ENCODE results near the gene ZNHIT3. TPM values are rescaled to one million over a fixed set of nuclear protein-coding genes. Genes with fewer than 3 reads are reported as not detected.

Gene ZNHIT3
- total and polyA plus RNA-seq, 2 of the 13 experiments (the other 11 are each of a cell fraction or from before 2014, with no cell fraction given): 66.6 to 77.4 TPM

DNA sequence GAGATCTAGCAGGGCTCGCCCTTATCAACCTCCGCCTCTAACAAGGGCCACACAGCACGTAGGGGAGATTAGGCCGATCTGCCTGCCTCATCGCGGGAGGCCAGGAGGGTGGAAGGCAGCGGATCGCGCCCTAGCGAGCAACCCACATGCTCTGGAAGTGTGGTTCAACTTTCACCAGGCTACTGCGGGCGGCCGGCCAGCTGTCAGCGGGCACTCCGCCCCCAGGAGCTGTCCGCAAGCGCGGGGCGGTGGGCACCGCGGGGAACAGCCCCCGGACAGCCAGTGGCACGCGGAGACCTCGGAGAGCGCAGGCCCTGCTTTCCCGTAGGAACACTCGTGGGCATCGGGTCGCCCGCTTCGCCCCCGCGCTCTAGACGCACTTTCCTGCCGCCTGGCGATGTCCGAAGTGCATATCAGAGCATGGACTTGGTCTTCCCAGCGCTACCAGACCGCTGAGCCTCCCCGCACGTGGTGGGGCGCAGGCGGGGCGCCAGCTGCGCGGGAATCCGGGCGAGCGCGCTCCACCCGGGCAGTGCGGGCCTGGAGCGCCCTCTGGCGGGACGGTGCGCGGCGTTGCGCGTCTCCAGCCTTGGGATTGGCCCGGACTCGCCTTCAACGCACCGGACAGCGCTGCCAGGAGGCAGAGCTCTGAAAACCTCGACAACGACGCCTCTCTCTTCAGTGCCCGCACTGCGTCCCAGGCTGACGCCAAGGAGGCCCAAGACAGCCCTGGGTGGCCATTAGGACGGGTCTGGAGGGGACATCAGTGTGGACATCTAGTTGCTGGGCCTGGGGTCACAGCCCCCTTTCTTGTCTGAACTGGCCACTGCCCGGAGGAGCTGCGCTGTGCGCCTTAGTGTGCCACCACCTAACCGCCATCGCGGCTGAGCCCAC lies 3.6 kb upstream of the ZNHIT3 start (continued):
- TF ChIP-seq, protein P1, sequence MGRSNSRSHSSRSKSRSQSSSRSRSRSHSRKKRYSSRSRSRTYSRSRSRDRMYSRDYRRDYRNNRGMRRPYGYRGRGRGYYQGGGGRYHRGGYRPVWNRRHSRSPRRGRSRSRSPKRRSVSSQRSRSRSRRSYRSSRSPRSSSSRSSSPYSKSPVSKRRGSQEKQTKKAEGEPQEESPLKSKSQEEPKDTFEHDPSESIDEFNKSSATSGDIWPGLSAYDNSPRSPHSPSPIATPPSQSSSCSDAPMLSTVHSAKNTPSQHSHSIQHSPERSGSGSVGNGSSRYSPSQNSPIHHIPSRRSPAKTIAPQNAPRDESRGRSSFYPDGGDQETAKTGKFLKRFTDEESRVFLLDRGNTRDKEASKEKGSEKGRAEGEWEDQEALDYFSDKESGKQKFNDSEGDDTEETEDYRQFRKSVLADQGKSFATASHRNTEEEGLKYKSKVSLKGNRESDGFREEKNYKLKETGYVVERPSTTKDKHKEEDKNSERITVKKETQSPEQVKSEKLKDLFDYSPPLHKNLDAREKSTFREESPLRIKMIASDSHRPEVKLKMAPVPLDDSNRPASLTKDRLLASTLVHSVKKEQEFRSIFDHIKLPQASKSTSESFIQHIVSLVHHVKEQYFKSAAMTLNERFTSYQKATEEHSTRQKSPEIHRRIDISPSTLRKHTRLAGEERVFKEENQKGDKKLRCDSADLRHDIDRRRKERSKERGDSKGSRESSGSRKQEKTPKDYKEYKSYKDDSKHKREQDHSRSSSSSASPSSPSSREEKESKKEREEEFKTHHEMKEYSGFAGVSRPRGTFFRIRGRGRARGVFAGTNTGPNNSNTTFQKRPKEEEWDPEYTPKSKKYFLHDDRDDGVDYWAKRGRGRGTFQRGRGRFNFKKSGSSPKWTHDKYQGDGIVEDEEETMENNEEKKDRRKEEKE (IDR thresholded peaks at IDR 0.05): no peak
- TF ChIP-seq ATF7-NPFF (CRISPR knock-in tag; IDR thresholded peaks at IDR 0.05; ENCODE audit: low read depth) (peak; percentile 99), ZNF614 (CRISPR knock-in tag; IDR thresholded peaks at IDR 0.05; ENCODE audit: borderline replicate concordance) (peak; percentile 85), FOSL2 (CRISPR knock-in tag; IDR thresholded peaks at IDR 0.05) (peak; percentile 33; the same call in 1 of the 2 replicates), ZNF678 (CRISPR knock-in tag; IDR thresholded peaks at IDR 0.05) (no peak), KDM3A (CRISPR knock-in tag; IDR thresholded peaks at IDR 0.05; ENCODE audit: low read depth) (no peak; the same call in 1 of the 2 replicates), TCF7L2 (IDR thresholded peaks at IDR 0.05; ENCODE audit: low read depth, low read length) (no peak), ZIK1 (CRISPR knock-in tag; IDR thresholded peaks at IDR 0.05; ENCODE audit: borderline replicate concordance, low read depth) (peak; percentile 94; the same call in 1 of the 2 replicates), ARNTL (CRISPR knock-in tag; IDR thresholded peaks at IDR 0.05) (peak; percentile 74), EED (CRISPR knock-in tag; IDR thresholded peaks at IDR 0.05) (no peak; the same call in 1 of the 2 replicates), ZNF235 (CRISPR knock-in tag; IDR thresholded peaks at IDR 0.05; ENCODE audit: borderline replicate concordance) (peak; percentile 92)
- TF ChIP-seq, protein P2, sequence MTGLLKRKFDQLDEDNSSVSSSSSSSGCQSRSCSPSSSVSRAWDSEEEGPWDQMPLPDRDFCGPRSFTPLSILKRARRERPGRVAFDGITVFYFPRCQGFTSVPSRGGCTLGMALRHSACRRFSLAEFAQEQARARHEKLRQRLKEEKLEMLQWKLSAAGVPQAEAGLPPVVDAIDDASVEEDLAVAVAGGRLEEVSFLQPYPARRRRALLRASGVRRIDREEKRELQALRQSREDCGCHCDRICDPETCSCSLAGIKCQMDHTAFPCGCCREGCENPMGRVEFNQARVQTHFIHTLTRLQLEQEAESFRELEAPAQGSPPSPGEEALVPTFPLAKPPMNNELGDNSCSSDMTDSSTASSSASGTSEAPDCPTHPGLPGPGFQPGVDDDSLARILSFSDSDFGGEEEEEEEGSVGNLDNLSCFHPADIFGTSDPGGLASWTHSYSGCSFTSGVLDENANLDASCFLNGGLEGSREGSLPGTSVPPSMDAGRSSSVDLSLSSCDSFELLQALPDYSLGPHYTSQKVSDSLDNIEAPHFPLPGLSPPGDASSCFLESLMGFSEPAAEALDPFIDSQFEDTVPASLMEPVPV (CRISPR knock-in tag; IDR thresholded peaks at IDR 0.05): peak; percentile 88; the same call in 1 of the 2 replicates
- TF ChIP-seq, protein P3, sequence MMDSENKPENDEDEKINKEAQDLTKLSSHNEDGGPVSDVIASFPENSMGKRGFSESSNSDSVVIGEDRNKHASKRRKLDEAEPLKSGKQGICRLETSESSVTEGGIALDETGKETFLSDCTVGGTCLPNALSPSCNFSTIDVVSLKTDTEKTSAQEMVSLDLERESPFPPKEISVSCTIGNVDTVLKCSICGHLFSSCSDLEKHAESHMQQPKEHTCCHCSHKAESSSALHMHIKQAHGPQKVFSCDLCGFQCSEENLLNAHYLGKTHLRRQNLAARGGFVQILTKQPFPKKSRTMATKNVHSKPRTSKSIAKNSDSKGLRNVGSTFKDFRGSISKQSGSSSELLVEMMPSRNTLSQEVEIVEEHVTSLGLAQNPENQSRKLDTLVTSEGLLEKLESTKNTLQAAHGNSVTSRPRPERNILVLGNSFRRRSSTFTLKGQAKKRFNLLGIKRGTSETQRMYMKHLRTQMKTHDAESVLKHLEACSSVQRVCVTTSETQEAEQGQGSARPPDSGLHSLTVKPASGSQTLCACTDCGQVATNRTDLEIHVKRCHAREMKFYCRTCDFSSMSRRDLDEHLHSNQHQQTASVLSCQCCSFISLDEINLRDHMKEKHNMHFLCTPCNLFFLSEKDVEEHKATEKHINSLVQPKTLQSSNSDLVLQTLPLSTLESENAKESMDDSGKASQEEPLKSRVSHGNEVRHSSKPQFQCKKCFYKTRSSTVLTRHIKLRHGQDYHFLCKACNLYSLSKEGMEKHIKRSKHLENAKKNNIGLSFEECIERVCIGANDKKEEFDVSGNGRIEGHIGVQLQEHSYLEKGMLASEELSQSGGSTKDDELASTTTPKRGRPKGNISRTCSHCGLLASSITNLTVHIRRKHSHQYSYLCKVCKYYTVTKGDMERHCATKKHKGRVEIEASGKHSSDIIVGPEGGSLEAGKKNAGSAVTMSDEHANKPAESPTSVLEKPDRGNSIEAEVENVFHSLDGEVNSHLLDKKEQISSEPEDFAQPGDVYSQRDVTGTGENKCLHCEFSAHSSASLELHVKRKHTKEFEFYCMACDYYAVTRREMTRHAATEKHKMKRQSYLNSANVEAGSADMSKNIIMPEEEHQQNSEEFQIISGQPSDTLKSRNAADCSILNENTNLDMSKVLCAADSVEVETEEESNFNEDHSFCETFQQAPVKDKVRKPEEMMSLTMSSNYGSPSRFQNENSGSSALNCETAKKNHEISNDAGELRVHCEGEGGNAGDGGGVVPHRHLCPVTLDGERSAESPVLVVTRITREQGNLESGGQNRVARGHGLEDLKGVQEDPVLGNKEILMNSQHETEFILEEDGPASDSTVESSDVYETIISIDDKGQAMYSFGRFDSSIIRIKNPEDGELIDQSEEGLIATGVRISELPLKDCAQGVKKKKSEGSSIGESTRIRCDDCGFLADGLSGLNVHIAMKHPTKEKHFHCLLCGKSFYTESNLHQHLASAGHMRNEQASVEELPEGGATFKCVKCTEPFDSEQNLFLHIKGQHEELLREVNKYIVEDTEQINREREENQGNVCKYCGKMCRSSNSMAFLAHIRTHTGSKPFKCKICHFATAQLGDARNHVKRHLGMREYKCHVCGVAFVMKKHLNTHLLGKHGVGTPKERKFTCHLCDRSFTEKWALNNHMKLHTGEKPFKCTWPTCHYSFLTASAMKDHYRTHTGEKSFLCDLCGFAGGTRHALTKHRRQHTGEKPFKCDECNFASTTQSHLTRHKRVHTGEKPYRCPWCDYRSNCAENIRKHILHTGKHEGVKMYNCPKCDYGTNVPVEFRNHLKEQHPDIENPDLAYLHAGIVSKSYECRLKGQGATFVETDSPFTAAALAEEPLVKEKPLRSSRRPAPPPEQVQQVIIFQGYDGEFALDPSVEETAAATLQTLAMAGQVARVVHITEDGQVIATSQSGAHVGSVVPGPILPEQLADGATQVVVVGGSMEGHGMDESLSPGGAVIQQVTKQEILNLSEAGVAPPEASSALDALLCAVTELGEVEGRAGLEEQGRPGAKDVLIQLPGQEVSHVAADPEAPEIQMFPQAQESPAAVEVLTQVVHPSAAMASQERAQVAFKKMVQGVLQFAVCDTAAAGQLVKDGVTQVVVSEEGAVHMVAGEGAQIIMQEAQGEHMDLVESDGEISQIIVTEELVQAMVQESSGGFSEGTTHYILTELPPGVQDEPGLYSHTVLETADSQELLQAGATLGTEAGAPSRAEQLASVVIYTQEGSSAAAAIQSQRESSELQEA (CRISPR knock-in tag; IDR thresholded peaks at IDR 0.05; ENCODE audit: not compliant biosample characterization): peak; percentile 89
